Measurements from ENCODE around the gene FXYD2. TPM values are rescaled to one million over a fixed set of nuclear protein-coding genes. Genes with fewer than 3 reads are reported as not detected.
"Not testable (repeated sequence)": the region's sequence is repeated elsewhere in the genome, so short reads cannot be mapped to it uniquely, and the experiment has no call there.

FXYD2 gene
- total and polyA plus RNA-seq, 4 experiments from 2014 or later, result 3.5 to 10.5 (median 8.2) TPM

GRCh38 chr11:117816151-117816741 lies 8.3 kb downstream of the FXYD2 start:
- intact Hi-C loops (cut with micrococcal nuclease), result no loop called here
- Mint-ChIP-seq H3K4me3 (peak overlapping the region in 4 of 8 donors; percentile 13 to 85 (median 24)), H3K27me3 (no peaks in the 10 kb centered on the region), H3K9me3 (no peaks in the 10 kb centered on the region), H3K4me1 (peaks cover 22 to 67% (median 37%) of the 10 kb centered on the region in 4 donors), H3K27ac (peak overlapping the region; percentile 88 to 98 (median 96)), H3K36me3 (no peaks in the 10 kb centered on the region)
- POLR2A ChIA-PET (ENCODE audit: partially characterized antibody), result interaction anchor here (0.9 to 5.5 kb wide), 15 partner anchors 8 to 236 kb away, joined by 3 to 70 read pairs (median 8); partner anchors contain the start of gene FXYD2
- Histone ChIP-seq H3K9me3 (ENCODE audit: control insufficient read depth in 1 of 2, low read length in 2 of 2) (no peaks in the 10 kb centered on the region), H3K4me1 (ENCODE audit: insufficient read depth, low read length) (peaks cover 44% of the 10 kb centered on the region), H3K36me3 (ENCODE audit: insufficient read depth, low read length) (no peaks in the 10 kb centered on the region), H3K4me3 (ENCODE audit: low read length in 2 of 2) (no peak overlapping the region), H3K27ac (ENCODE audit: low read depth, low read length) (peak overlapping the region; percentile 74), H3K27me3 (ENCODE audit: insufficient read depth, low read length) (no peaks in the 10 kb centered on the region)
- CTCF ChIA-PET (ENCODE audit: partially characterized antibody), result interaction anchor here (0.9 to 16.1 kb wide), 16 partner anchors 7 to 390 kb away, joined by 3 to 440 read pairs (median 11); partner anchors contain the start of genes FXYD2 and IL10RA
- no peak for DNase-seq

- H3K4me1 Mint-ChIP-seq, result peaks cover 22 to 67% (median 37%) of the 10 kb centered on the region in 4 donors
- H3K27me3 Mint-ChIP-seq, result no peaks in the 10 kb centered on the region
- POLR2A ChIA-PET (ENCODE audit: partially characterized antibody), result interaction anchor here (1.2 to 5.5 kb wide), 13 partner anchors 7 to 237 kb away, joined by 3 to 70 read pairs (median 9); partner anchors contain the start of gene FXYD2
- no peaks in the 10 kb centered on the region for H3K36me3 Mint-ChIP-seq
- Histone ChIP-seq H3K36me3 (ENCODE audit: insufficient read depth, low read length) (no peaks in the 10 kb centered on the region), H3K27me3 (ENCODE audit: insufficient read depth, low read length) (no peaks in the 10 kb centered on the region), H3K4me1 (ENCODE audit: insufficient read depth, low read length) (peaks cover 44% of the 10 kb centered on the region), H3K27ac (ENCODE audit: low read depth, low read length) (peak overlapping the region; percentile 74), H3K9me3 (ENCODE audit: control insufficient read depth in 1 of 2, low read length in 2 of 2) (no peaks in the 10 kb centered on the region), H3K4me3 (ENCODE audit: low read length in 2 of 2) (peak overlapping the region in 1 of 2 donors; percentile 21)
- intact Hi-C loops (cut with micrococcal nuclease), result loop anchor here (1.0 to 2.0 kb wide), 2 partner anchors 13 to 15 kb away; no protein-coding TSS in a partner anchor
- peak overlapping the region; percentile 88 to 98 (median 96) for H3K27ac Mint-ChIP-seq
- H3K4me3 Mint-ChIP-seq, result peak overlapping the region in 7 of 8 donors; percentile 71 to 89 (median 81)
- CTCF ChIA-PET (ENCODE audit: partially characterized antibody), result interaction anchor here (0.6 to 16.1 kb wide), 13 partner anchors 8 to 389 kb away, joined by 3 to 440 read pairs (median 8); partner anchors contain the start of genes FXYD2 and IL10RA
- H3K9me3 Mint-ChIP-seq, result no peaks in the 10 kb centered on the region
- DNase-seq, result peak; percentile 74 to 93 (median 81)
These were observed 9.2 kb downstream of the FXYD2 start for GRCh38 chr11:117815262-117815803.

GRCh38 chr11:117814766-117815261 lies 9.7 kb downstream of the FXYD2 start:
- Mint-ChIP-seq H3K9me3 (no peaks in the 10 kb centered on the region), H3K4me3 (peak overlapping the region; percentile 71 to 89 (median 81)), H3K27me3 (peaks cover 0 to under 1% of the 10 kb centered on the region in 2 donors), H3K4me1 (peaks cover 23 to 67% (median 38%) of the 10 kb centered on the region in 4 donors), H3K27ac (peak overlapping the region; percentile 88 to 98 (median 96)), H3K36me3 (no peaks in the 10 kb centered on the region)
- peak overlapping the region; percentile 74 for H3K27ac ChIP-seq (ENCODE audit: low read depth, low read length)
- peak; percentile 84 to 90 (median 86) for DNase-seq
- intact Hi-C loops (cut with micrococcal nuclease), result loop anchor here (1.0 to 2.0 kb wide), 2 partner anchors 13 to 14 kb away; no protein-coding TSS in a partner anchor
- no peaks in the 10 kb centered on the region for H3K27me3 ChIP-seq (ENCODE audit: insufficient read depth, low read length)
- H3K4me3 ChIP-seq (ENCODE audit: low read length in 2 of 2), result peak overlapping the region in 1 of 2 donors; percentile 21
- ChIA-PET CTCF (ENCODE audit: partially characterized antibody) (interaction anchor here (0.6 to 16.1 kb wide), 12 partner anchors 9 to 389 kb away, joined by 3 to 440 read pairs (median 17); partner anchors contain the start of gene FXYD2), POLR2A (ENCODE audit: partially characterized antibody) (interaction anchor here (0.6 to 5.5 kb wide), 12 partner anchors 13 to 238 kb away, joined by 3 to 70 read pairs (median 8); partner anchors contain the start of genes FXYD2 and IL10RA)
- no peaks in the 10 kb centered on the region for H3K9me3 ChIP-seq (ENCODE audit: control insufficient read depth in 1 of 2, low read length in 2 of 2)
- peaks cover 44% of the 10 kb centered on the region for H3K4me1 ChIP-seq (ENCODE audit: insufficient read depth, low read length)
- H3K36me3 ChIP-seq (ENCODE audit: insufficient read depth, low read length), result no peaks in the 10 kb centered on the region

- Mint-ChIP-seq H3K9me3 (no peaks in the 10 kb centered on the region), H3K36me3 (no peaks in the 10 kb centered on the region), H3K27ac (peak overlapping the region; percentile 81 to 98 (median 96)), H3K4me3 (peak overlapping the region in 7 of 8 donors; percentile 27 to 89 (median 73)), H3K27me3 (peaks cover 0 to 2% of the 10 kb centered on the region in 2 donors), H3K4me1 (peaks cover 26 to 71% (median 43%) of the 10 kb centered on the region in 4 donors)
- Histone ChIP-seq H3K4me1 (ENCODE audit: insufficient read depth, low read length) (peaks cover 50% of the 10 kb centered on the region), H3K27me3 (ENCODE audit: insufficient read depth, low read length) (no peaks in the 10 kb centered on the region), H3K27ac (ENCODE audit: low read depth, low read length) (peak overlapping the region; percentile 74), H3K36me3 (ENCODE audit: insufficient read depth, low read length) (no peaks in the 10 kb centered on the region), H3K4me3 (ENCODE audit: low read length in 2 of 2) (peak overlapping the region in 1 of 2 donors; percentile 21), H3K9me3 (ENCODE audit: control insufficient read depth in 1 of 2, low read length in 2 of 2) (no peaks in the 10 kb centered on the region)
- ChIA-PET CTCF (ENCODE audit: partially characterized antibody) (interaction anchor here (0.7 to 16.1 kb wide), 10 partner anchors 9 to 388 kb away, joined by 3 to 440 read pairs (median 38); partner anchors contain the start of gene FXYD2), POLR2A (ENCODE audit: partially characterized antibody) (interaction anchor here (0.6 to 5.5 kb wide), 9 partner anchors 13 to 238 kb away, joined by 3 to 70 read pairs (median 16); partner anchors contain the start of genes FXYD2 and IL10RA)
- no peak for DNase-seq
- intact Hi-C loops (cut with micrococcal nuclease), result loop anchor here (2.0 kb wide), 1 partner anchor 13 kb away; no protein-coding TSS in a partner anchor
These were observed 10.3 kb downstream of the FXYD2 start for GRCh38 chr11:117814204-117814765.

GRCh38 chr11:117810056-117810451 lies 14.5 kb downstream of the FXYD2 start:
- H3K9me3 Mint-ChIP-seq; H3K27me3 ChIP-seq (ENCODE audit: insufficient read depth, low read length); DNase-seq; H3K4me3 ChIP-seq (ENCODE audit: low read length in 2 of 2); H3K9me3 ChIP-seq (ENCODE audit: control insufficient read depth in 1 of 2, low read length in 2 of 2); H3K36me3 ChIP-seq (ENCODE audit: insufficient read depth, low read length); H3K27ac ChIP-seq (ENCODE audit: low read depth, low read length); intact Hi-C loops (cut with micrococcal nuclease); H3K36me3 Mint-ChIP-seq; H3K27me3 Mint-ChIP-seq: not testable (repeated sequence)
- H3K4me1 Mint-ChIP-seq, result peaks cover 17 to 40% (median 23%) of the 10 kb centered on the region in 4 donors
- ChIA-PET CTCF (ENCODE audit: partially characterized antibody) (interaction anchor here (1.3 to 11.7 kb wide), 5 partner anchors 11 to 384 kb away, joined by 5 to 440 read pairs (median 127); partner anchors contain the start of gene FXYD2), POLR2A (ENCODE audit: partially characterized antibody) (interaction anchor here (3.1 to 3.2 kb wide), 2 partner anchors 7 to 137 kb away, joined by 15 to 35 read pairs; no protein-coding TSS in a partner anchor)
- peak overlapping the region in 5 of 8 donors; percentile 5 to 67 (median 46) for H3K4me3 Mint-ChIP-seq
- peaks cover 21% of the 10 kb centered on the region for H3K4me1 ChIP-seq (ENCODE audit: insufficient read depth, low read length)
- peak overlapping the region in 2 of 7 donors; percentile 14 to 15 for H3K27ac Mint-ChIP-seq

GRCh38 chr11:117809236-117810055 lies 15.1 kb downstream of the FXYD2 start:
- Histone ChIP-seq H3K4me3 (ENCODE audit: low read length in 2 of 2) (no peak overlapping the region), H3K4me1 (ENCODE audit: insufficient read depth, low read length) (peaks cover 15% of the 10 kb centered on the region), H3K27me3 (ENCODE audit: insufficient read depth, low read length) (no peaks in the 10 kb centered on the region), H3K9me3 (ENCODE audit: control insufficient read depth in 1 of 2, low read length in 2 of 2) (no peaks in the 10 kb centered on the region), H3K27ac (ENCODE audit: low read depth, low read length) (no peak overlapping the region), H3K36me3 (ENCODE audit: insufficient read depth, low read length) (no peaks in the 10 kb centered on the region)
- no peaks in the 10 kb centered on the region for H3K9me3 Mint-ChIP-seq
- DNase-seq, result peak in 3 of 5 donors; percentile 27 to 39 (median 30)
- H3K4me1 Mint-ChIP-seq, result peaks cover 11 to 33% (median 17%) of the 10 kb centered on the region in 4 donors
- intact Hi-C loops (cut with micrococcal nuclease), result no loop called here
- ChIA-PET CTCF (ENCODE audit: partially characterized antibody) (interaction anchor here (0.9 to 11.7 kb wide), 10 partner anchors 9 to 383 kb away, joined by 3 to 440 read pairs (median 28); partner anchors contain the start of genes FXYD2 and IL10RA), POLR2A (ENCODE audit: partially characterized antibody) (interaction anchor here (2.0 to 3.2 kb wide), 4 partner anchors 7 to 243 kb away, joined by 5 to 35 read pairs (median 14); no protein-coding TSS in a partner anchor)
- peak overlapping the region in 4 of 7 donors; percentile 14 to 68 (median 32) for H3K27ac Mint-ChIP-seq
- H3K27me3 Mint-ChIP-seq, result peaks cover 0 to 3% of the 10 kb centered on the region in 2 donors
- peak overlapping the region in 6 of 8 donors; percentile 3 to 67 (median 28) for H3K4me3 Mint-ChIP-seq
- no peaks in the 10 kb centered on the region for H3K36me3 Mint-ChIP-seq

Measured in CD4-positive, alpha-beta memory T cell (primary cell).